WERI-Rb-1 (cell line): ENCODE measurements around the gene CALD1.

Experiments used
- DNase-seq: peaks from one replicate; pipeline ENCODE4 v3.0.0-alpha.2; 2020
- H3K27ac ChIP-seq: fragments of 250-450 bp; sonication (Bioruptor Pico); 2 replicates; pipeline ENCODE4 v1.5.1; 2020; ENCODE audit warnings: mild to moderate bottlenecking, moderate library complexity
- H3K27me3 ChIP-seq: fragments of 250-450 bp; sonication (Bioruptor Pico); 2 replicates; pipeline ENCODE4 v1.5.1; 2021; ENCODE audit warnings: mild to moderate bottlenecking, low read depth, moderate library complexity; ENCODE audit not compliant: insufficient read depth, severe bottlenecking
- H3K36me3 ChIP-seq: fragments of 250-450 bp; sonication (Bioruptor Pico); 2 replicates; pipeline ENCODE4 v1.5.1; 2020; ENCODE audit warnings: mild to moderate bottlenecking, moderate library complexity
- H3K4me3 ChIP-seq: 2 replicates; pipeline ENCODE4 v1.5.1; 2011; ENCODE audit warnings: low read depth, mild to moderate bottlenecking, control low read depth, low read length
- H3K9me3 ChIP-seq: fragments of 250-450 bp; sonication (Bioruptor Pico); 2 replicates; pipeline ENCODE4 v1.5.1; 2021; ENCODE audit warnings: mild to moderate bottlenecking, moderate library complexity; ENCODE audit not compliant: severe bottlenecking
- TF ChIP-seq, protein P1 (sequence below): IDR thresholded peaks from 2 replicates; pipeline ENCODE4 v1.5.1; 2011; ENCODE audit warnings: low read depth, mild to moderate bottlenecking, control low read depth, inconsistent platforms, low read length

The CALD1 gene

DNA sequence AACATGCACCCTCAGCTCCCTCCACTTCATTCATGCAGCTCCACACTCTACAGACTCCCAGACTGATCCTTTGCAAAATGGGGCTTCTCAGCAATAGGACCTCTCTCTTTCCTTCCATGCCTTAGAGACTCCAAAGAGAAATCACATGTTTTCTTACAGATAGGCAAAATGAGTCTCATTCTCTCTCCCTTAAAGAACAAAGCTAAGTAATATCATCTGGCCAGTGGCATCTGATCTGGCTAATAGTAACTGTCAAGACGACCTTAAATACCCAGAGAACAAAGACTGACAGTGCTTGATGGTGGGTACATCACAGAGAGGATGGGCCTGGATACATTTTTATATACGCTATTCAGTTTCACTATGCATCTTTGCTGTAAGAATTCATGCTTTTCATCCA lies 43.1 kb upstream of the CALD1 start:
- TF ChIP-seq, protein P1, sequence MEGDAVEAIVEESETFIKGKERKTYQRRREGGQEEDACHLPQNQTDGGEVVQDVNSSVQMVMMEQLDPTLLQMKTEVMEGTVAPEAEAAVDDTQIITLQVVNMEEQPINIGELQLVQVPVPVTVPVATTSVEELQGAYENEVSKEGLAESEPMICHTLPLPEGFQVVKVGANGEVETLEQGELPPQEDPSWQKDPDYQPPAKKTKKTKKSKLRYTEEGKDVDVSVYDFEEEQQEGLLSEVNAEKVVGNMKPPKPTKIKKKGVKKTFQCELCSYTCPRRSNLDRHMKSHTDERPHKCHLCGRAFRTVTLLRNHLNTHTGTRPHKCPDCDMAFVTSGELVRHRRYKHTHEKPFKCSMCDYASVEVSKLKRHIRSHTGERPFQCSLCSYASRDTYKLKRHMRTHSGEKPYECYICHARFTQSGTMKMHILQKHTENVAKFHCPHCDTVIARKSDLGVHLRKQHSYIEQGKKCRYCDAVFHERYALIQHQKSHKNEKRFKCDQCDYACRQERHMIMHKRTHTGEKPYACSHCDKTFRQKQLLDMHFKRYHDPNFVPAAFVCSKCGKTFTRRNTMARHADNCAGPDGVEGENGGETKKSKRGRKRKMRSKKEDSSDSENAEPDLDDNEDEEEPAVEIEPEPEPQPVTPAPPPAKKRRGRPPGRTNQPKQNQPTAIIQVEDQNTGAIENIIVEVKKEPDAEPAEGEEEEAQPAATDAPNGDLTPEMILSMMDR = no peak
- no peaks in the 10 kb centered on the region for H3K9me3 ChIP-seq
- H3K36me3 ChIP-seq = no peaks in the 10 kb centered on the region
- no peaks in the 10 kb centered on the region for H3K27me3 ChIP-seq
- H3K4me3 ChIP-seq = no peak overlapping the region
- DNase-seq = no peak
- no peak overlapping the region for H3K27ac ChIP-seq

GRCh38 chr7:134737566-134738345 lies 41.7 kb upstream of the CALD1 start:
- Histone ChIP-seq H3K9me3 (no peaks in the 10 kb centered on the region), H3K27me3 (no peaks in the 10 kb centered on the region), H3K36me3 (no peaks in the 10 kb centered on the region), H3K4me3 (no peak overlapping the region), H3K27ac (no peak overlapping the region)
- DNase-seq = no peak
- TF ChIP-seq, protein P1 = no peak

DNA sequence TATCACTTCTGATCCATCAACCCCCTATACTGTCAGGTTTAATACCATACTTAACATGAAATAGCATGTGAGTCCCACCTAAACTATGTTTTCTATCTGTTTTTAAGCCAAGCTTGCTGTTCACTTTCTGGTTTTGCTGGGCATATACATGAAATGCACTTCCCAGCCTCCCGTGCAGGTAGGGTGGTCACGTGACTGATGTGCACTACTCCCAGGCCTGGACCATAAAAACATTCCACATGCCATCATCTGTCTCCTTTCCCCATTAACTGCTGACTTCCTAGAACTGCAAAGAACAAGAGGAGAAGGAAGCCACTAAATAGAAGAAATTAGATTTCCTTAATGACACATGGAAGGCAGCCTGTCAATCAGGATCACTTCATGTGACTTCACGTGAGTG lies 40.1 kb upstream of the CALD1 start:
- DNase-seq = no peak
- Histone ChIP-seq H3K9me3 (no peaks in the 10 kb centered on the region), H3K27ac (no peak overlapping the region), H3K4me3 (no peak overlapping the region), H3K36me3 (no peaks in the 10 kb centered on the region), H3K27me3 (no peaks in the 10 kb centered on the region)
- TF ChIP-seq, protein P1 = no peak

DNA sequence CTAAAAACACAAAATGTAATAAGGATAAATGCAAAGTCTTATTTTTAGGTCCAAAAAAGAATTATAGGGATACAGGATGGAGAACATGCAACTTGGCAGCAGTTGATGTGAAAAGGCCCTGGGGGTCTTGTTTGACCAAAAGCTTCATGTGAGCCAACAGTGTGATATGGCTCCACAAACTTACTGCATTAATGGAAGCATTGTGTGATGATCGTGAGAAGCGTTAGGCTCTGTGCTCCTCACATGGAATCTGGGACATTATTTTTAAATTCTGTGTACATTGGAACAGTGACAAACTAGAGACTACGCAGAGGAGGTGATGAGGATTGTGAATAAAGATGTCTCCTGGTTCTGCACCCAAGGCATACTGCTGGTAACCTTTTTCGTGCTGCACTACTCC lies 39.1 kb upstream of the CALD1 start:
- no peak for DNase-seq
- H3K36me3 ChIP-seq = no peaks in the 10 kb centered on the region
- H3K9me3 ChIP-seq = no peaks in the 10 kb centered on the region
- H3K27ac ChIP-seq = no peak overlapping the region
- H3K4me3 ChIP-seq = no peak overlapping the region
- TF ChIP-seq, protein P1 = no peak
- H3K27me3 ChIP-seq = no peaks in the 10 kb centered on the region

GRCh38 chr7:134741907-134742635 lies 37.4 kb upstream of the CALD1 start:
- H3K4me3 ChIP-seq = no peak overlapping the region
- TF ChIP-seq, protein P1 = no peak
- DNase-seq = no peak
- no peak overlapping the region for H3K27ac ChIP-seq
- no peaks in the 10 kb centered on the region for H3K27me3 ChIP-seq
- H3K36me3 ChIP-seq = no peaks in the 10 kb centered on the region
- H3K9me3 ChIP-seq = no peaks in the 10 kb centered on the region
